OCI-LY1 (cell line): ENCODE data around the gene SLC24A4.

Source experiments
- EZH2 ChIP-seq: fragments of 200-600 bp; sonication (generic), shearing (Covaris generic); IDR thresholded peaks from 2 replicates; pipeline ENCODE4 v1.8.0; 2017; ENCODE audit warnings: borderline replicate concordance, mixed run types, mild to moderate bottlenecking, antibody characterized with exemption, low read length, moderate library complexity, mixed read lengths
- TF ChIP-seq, protein P1 (sequence below): fragments of 200-600 bp; sonication (generic), shearing (Covaris generic); IDR thresholded peaks from 2 replicates; pipeline ENCODE4 v1.5.1; 2017; ENCODE audit warnings: mild to moderate bottlenecking, antibody characterized with exemption, low read length, moderate library complexity, mixed read lengths

GRCh38 chr14:92480856-92481255 lies 157.9 kb downstream of the SLC24A4 start:
- TF ChIP-seq, protein P1, sequence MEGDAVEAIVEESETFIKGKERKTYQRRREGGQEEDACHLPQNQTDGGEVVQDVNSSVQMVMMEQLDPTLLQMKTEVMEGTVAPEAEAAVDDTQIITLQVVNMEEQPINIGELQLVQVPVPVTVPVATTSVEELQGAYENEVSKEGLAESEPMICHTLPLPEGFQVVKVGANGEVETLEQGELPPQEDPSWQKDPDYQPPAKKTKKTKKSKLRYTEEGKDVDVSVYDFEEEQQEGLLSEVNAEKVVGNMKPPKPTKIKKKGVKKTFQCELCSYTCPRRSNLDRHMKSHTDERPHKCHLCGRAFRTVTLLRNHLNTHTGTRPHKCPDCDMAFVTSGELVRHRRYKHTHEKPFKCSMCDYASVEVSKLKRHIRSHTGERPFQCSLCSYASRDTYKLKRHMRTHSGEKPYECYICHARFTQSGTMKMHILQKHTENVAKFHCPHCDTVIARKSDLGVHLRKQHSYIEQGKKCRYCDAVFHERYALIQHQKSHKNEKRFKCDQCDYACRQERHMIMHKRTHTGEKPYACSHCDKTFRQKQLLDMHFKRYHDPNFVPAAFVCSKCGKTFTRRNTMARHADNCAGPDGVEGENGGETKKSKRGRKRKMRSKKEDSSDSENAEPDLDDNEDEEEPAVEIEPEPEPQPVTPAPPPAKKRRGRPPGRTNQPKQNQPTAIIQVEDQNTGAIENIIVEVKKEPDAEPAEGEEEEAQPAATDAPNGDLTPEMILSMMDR: no peak
- no peak for TF ChIP-seq EZH2
